ENCODE measurements around the gene DDX6. TPM values are rescaled to one million over a fixed set of nuclear protein-coding genes. Genes with fewer than 3 reads are reported as not detected.

The DDX6 gene
- total and polyA plus RNA-seq, 2 donors (not counting 1 experiment from before 2014, with no cell fraction given): 36.7 to 255 TPM

GRCh38 chr11:118705791-118706545 lies 85.0 kb downstream of the DDX6 start:
- ATAC-seq (ENCODE audit: low read depth): no peak
- H3K27ac Mint-ChIP-seq: no peak overlapping the region
- no peak overlapping the region for H3K4me3 ChIP-seq (ENCODE audit: control extremely low read depth in 1 of 5, extremely low read depth in 1 of 5, insufficient read depth in 1 of 5, low read depth in 2 of 5, low read length in 4 of 5)

More at GRCh38 chr11:118705791-118706545, 85.0 kb downstream of the DDX6 start:
- no peak for DNase-seq
- Histone ChIP-seq H2AFZ (ENCODE audit: insufficient read depth, low read depth, low read length, poor library complexity, severe bottlenecking) (peak overlapping the region; percentile 2), H3K4me1 (ENCODE audit: control insufficient read depth in 2 of 2, insufficient read depth in 2 of 2, low read length in 2 of 2) (peaks cover 15 to 16% of the 10 kb centered on the region in 2 donors), H3K4me2 (replicated peaks; ENCODE audit: low read depth, low read length, poor library complexity, severe bottlenecking) (peak overlapping the region; percentile 51), H4K20me1 (ENCODE audit: control insufficient read depth, insufficient read depth, low read length, poor library complexity, severe bottlenecking) (no peaks in the 10 kb centered on the region), H3K9ac (ENCODE audit: low read length) (no peak overlapping the region), H3K36me3 (replicated peaks in 1 of 2; ENCODE audit: control extremely low read depth in 1 of 2, control insufficient read depth in 1 of 2, extremely low read depth in 1 of 2, insufficient read depth in 2 of 2, low read length in 1 of 2) (no peaks in the 10 kb centered on the region), H3K79me2 (ENCODE audit: control insufficient read depth, insufficient read depth, low read length) (no peaks in the 10 kb centered on the region), H3K27me3 (replicated peaks in 1 of 4; ENCODE audit: control extremely low read depth in 1 of 4, control insufficient read depth in 3 of 4, insufficient read depth in 4 of 4, low read length in 3 of 4) (peaks cover 0 to 3% (median 0%) of the 10 kb centered on the region in 4 experiments), H3K9me3 (ENCODE audit: control extremely low read depth in 1 of 3, control insufficient read depth in 2 of 3, insufficient read depth in 1 of 3, low read length in 2 of 3) (no peaks in the 10 kb centered on the region), H3K27ac (ENCODE audit: low read length in 2 of 2) (no peak overlapping the region)
- intact Hi-C loops (cut with micrococcal nuclease): no loop called here
- POLR2A ChIA-PET: interaction anchor here (0.5 to 0.6 kb wide), 2 partner anchors 113 to 580 kb away, joined by 3 to 6 read pairs; no protein-coding TSS in a partner anchor
- TF ChIP-seq CTCF (IDR thresholded peaks at IDR 0.05) (no peak), EZH2 (IDR thresholded peaks at IDR 0.05; ENCODE audit: borderline replicate concordance, insufficient read depth, low read depth, low read length, poor library complexity, severe bottlenecking) (no peak)
- Mint-ChIP-seq H3K4me3 (no peak overlapping the region), H3K9me3 (ENCODE audit: insufficient read depth) (no peaks in the 10 kb centered on the region), H3K27me3 (peaks cover 4% of the 10 kb centered on the region), H3K4me1 (peaks cover 17% of the 10 kb centered on the region)
- CTCF ChIA-PET: interaction anchor here (0.5 to 1.3 kb wide), 5 partner anchors 16 to 255 kb away, joined by 3 to 6 read pairs (median 4); partner anchors contain the start of gene UPK2
- 21% methylated on average over 11 of the region's 12 CpGs for WGBS (ENCODE audit: insufficient coverage)

Data from B cell (primary cell).